Fibroblast of mammary gland (primary cell): ENCODE measurements around the gene DPT.

Experiments used
- DNase-seq: peaks from one replicate; pipeline ENCODE4 v3.0.0-alpha.2; 2010; ENCODE audit warnings: low read depth
- H3K4me3 ChIP-seq: 2 replicates; pipeline ENCODE4 v1.5.1; 2011; ENCODE audit warnings: low read depth, mild to moderate bottlenecking, low read length, moderate library complexity; ENCODE audit not compliant: control insufficient read depth
- CTCF ChIP-seq: conservative IDR thresholded peaks from 2 replicates; pipeline ENCODE4 v1.5.1; 2011; ENCODE audit warnings: low read depth, low read length, inconsistent platforms; ENCODE audit not compliant: control insufficient read depth, insufficient read depth

Gene DPT

GRCh38 chr1:168758503-168758902 is 29.5 kb upstream of the DPT start:
- no peak for TF ChIP-seq CTCF
- no peak overlapping the region for H3K4me3 ChIP-seq
- no peak for DNase-seq

DNA sequence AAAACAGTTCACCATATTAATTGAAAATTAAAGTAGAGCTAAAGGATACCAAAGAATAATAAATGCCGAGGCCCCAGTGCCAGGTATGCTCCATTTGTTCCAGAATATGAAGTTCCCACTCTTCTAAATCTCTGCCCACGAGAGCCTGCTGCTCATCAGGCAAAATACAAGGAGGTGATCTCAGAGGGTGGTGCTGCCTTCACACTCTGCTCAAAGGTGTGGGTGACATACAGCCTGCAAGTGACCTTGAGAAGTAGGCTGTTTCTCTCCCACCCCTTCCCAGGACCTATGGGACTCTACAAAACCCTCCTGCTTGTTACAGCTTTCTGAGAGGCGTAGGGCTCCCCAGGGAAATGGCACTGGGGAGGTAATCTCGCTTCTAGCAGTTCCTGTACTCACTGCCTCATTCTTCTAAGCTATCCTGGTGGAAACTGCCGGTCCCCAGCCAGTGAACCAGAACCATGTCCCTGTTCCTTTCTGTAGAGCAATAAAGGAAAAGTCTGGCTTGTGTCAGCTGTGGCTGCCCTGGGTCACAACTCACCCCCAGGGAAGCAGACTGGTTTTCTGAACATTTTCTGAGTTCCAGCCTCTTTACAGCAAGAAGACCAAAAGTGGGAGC is 26.9 kb upstream of the DPT start:
- no peak overlapping the region for H3K4me3 ChIP-seq
- DNase-seq, result no peak
- no peak for TF ChIP-seq CTCF

DNA sequence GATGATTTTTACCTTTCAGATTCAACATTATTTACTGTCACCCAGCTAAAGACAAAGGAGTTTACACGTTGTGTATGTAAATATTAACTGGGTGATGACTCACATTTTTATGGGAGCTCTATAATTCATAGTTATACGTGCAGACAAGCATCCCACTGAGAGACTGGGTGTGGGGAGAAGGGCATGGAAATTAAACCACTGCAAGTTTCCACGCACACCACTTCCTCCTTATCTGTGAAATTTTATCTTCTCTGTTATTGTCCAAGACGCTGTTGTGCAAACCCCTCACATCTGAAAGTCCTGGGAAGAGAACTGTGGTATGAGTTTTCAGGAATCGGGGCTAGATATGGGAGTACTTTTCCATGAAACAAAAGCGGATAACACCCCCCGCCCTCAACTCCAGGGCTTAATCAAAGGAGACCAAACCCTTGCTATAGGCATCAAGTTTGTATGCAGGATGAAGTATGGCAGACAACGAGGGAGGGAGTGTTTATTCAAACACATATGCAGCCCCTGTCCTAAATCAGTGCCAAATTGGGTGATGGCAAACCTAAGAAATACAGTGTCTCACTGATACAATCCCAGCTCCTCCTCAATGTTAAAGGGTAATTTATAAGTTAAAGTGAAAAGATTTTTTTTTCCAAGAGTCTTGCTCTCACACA is 23.3 kb upstream of the DPT start:
- H3K4me3 ChIP-seq, result no peak overlapping the region
- no peak for DNase-seq
- no peak for TF ChIP-seq CTCF

- H3K4me3 ChIP-seq, result no peak overlapping the region
- TF ChIP-seq CTCF, result no peak
- DNase-seq, result no peak
These were observed 22.2 kb upstream of the DPT start for GRCh38 chr1:168751195-168751650.

- no peak for DNase-seq
- TF ChIP-seq CTCF, result no peak
- no peak overlapping the region for H3K4me3 ChIP-seq
These were observed 14.1 kb upstream of the DPT start for GRCh38 chr1:168742994-168743650.

GRCh38 chr1:168742386-168742785 is 13.4 kb upstream of the DPT start:
- H3K4me3 ChIP-seq, result no peak overlapping the region
- DNase-seq, result no peak
- no peak for TF ChIP-seq CTCF
